MM.1S (cell line): ENCODE results near the gene ZNF789.

ENCODE experiments used
- DNase-seq: peaks from one replicate; pipeline ENCODE4 v3.0.0-alpha.2; 2015
- H2AFZ ChIP-seq: fragments of 300-600 bp; sonication (generic); 2 replicates; pipeline ENCODE4 v1.6.0; 2016; ENCODE audit warnings: antibody characterized with exemption, low read length
- H3F3A ChIP-seq: fragments of 300-600 bp; sonication (generic); 2 replicates; pipeline ENCODE4 v1.6.1; 2016; ENCODE audit warnings: mild to moderate bottlenecking, antibody characterized with exemption, low read length, moderate library complexity, mixed read lengths; ENCODE audit not compliant: insufficient read depth
- H3K27ac ChIP-seq: fragments of 300-600 bp; sonication (generic); 2 replicates; pipeline ENCODE4 v1.5.1; 2016; ENCODE audit warnings: mild to moderate bottlenecking, low read length
- H3K27me3 ChIP-seq: fragments of 300-600 bp; sonication (generic); replicated peaks from 2 replicates; pipeline ENCODE4 v1.6.0; 2016; ENCODE audit warnings: low read length; ENCODE audit not compliant: insufficient read depth
- H3K36me3 ChIP-seq: fragments of 300-600 bp; sonication (generic); replicated peaks from 2 replicates; pipeline ENCODE4 v1.6.1; 2016; ENCODE audit warnings: mild to moderate bottlenecking, low read length, mixed read lengths; ENCODE audit not compliant: insufficient read depth
- H3K4me1 ChIP-seq: fragments of 300-600 bp; sonication (generic); 2 replicates; pipeline ENCODE4 v1.6.1; 2016; ENCODE audit warnings: low read length, mixed read lengths
- H3K4me2 ChIP-seq: fragments of 300-600 bp; sonication (generic); 2 replicates; pipeline ENCODE4 v1.6.0; 2016; ENCODE audit warnings: low read depth, low read length
- H3K4me3 ChIP-seq: fragments of 300-600 bp; sonication (generic); 2 replicates; pipeline ENCODE4 v1.5.1; 2016; ENCODE audit warnings: low read length, mixed read lengths
- H3K79me2 ChIP-seq: fragments of 300-600 bp; sonication (generic); 2 replicates; pipeline ENCODE4 v1.6.1; 2016; ENCODE audit warnings: mixed run types, low read length, mixed read lengths
- H3K9ac ChIP-seq: fragments of 300-600 bp; sonication (generic); 2 replicates; pipeline ENCODE4 v1.6.1; 2016; ENCODE audit warnings: low read length, mixed read lengths
- H3K9me2 ChIP-seq: fragments of 300-600 bp; sonication (generic); replicated peaks from 2 replicates; pipeline ENCODE4 v1.6.1; 2016; ENCODE audit warnings: mild to moderate bottlenecking, low read length, mixed read lengths; ENCODE audit not compliant: insufficient read depth
- H3K9me3 ChIP-seq: fragments of 300-600 bp; sonication (generic); replicated peaks from 2 replicates; pipeline ENCODE4 v1.6.1; 2016; ENCODE audit warnings: mild to moderate bottlenecking, low read length, mixed read lengths; ENCODE audit not compliant: insufficient read depth
- H4K20me1 ChIP-seq: fragments of 300-600 bp; sonication (generic); 2 replicates; pipeline ENCODE4 v1.6.1; 2016; ENCODE audit warnings: mild to moderate bottlenecking, low read length, moderate library complexity, mixed read lengths; ENCODE audit not compliant: insufficient read depth
- EZH2 ChIP-seq: fragments of 300-600 bp; sonication (generic); optimal IDR thresholded peaks from 2 replicates; pipeline ENCODE3; 2017; ENCODE audit warnings: low read depth, mild to moderate bottlenecking, antibody characterized with exemption, low read length, mixed read lengths
- EZH2phosphoT487 ChIP-seq: fragments of 300-600 bp; sonication (generic); IDR thresholded peaks from 2 replicates; pipeline ENCODE4 v1.6.1; 2018; ENCODE audit warnings: antibody characterized with exemption, low read length
- TF ChIP-seq, protein P1 (sequence below): fragments of 300-600 bp; sonication (generic); IDR thresholded peaks from 2 replicates; pipeline ENCODE4 v1.5.1; 2016; ENCODE audit warnings: antibody characterized with exemption, low read length, mixed read lengths

Gene ZNF789

DNA sequence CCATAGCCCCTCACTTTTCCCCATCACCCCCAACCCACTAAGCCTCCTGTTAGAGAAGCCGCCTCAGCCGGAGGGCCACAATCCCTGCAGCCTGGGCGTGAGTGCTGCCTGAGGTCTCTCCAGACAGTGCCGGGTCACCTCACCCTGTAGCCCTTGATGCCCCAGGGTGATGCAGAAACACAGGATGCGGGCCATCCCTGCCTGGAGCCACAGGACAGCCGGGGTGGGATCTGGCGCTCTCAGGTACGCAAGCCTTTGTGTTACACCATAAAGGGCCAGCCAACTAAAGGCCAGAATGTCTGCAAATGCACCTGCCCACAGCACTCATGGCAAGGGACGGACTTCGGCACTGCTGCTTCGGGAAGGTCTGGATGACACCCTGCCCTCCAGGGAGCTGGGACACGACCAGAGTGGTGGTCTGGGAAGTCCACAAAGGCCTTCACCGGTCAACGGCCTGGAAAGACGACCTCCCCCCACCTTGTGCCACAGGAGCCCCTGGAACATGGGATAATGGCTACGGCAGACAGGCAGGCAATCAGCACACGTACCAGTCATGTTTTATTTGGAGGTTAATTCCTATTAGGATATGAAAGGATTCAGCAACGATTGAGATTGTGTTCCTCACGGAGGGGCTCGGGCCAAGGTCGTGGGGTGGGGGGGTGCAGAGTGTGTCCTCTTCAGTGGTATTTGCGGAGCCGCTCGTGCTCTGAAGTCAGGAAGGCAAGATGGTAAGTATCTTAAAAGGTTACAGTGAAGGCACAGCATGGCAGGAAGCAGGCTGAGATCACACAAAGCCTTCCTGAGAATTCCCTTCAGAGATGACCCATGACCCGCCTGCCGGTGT lies 14.8 kb upstream of the ZNF789 start:
- H4K20me1 ChIP-seq: peaks cover 9% of the 10 kb centered on the region; the same call in 1 of the 2 replicates
- H3K9me2 ChIP-seq: no peaks in the 10 kb centered on the region
- TF ChIP-seq EZH2phosphoT487: no peak
- TF ChIP-seq, protein P1, sequence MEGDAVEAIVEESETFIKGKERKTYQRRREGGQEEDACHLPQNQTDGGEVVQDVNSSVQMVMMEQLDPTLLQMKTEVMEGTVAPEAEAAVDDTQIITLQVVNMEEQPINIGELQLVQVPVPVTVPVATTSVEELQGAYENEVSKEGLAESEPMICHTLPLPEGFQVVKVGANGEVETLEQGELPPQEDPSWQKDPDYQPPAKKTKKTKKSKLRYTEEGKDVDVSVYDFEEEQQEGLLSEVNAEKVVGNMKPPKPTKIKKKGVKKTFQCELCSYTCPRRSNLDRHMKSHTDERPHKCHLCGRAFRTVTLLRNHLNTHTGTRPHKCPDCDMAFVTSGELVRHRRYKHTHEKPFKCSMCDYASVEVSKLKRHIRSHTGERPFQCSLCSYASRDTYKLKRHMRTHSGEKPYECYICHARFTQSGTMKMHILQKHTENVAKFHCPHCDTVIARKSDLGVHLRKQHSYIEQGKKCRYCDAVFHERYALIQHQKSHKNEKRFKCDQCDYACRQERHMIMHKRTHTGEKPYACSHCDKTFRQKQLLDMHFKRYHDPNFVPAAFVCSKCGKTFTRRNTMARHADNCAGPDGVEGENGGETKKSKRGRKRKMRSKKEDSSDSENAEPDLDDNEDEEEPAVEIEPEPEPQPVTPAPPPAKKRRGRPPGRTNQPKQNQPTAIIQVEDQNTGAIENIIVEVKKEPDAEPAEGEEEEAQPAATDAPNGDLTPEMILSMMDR: no peak
- TF ChIP-seq EZH2: no peak
- no peak for DNase-seq
- no peaks in the 10 kb centered on the region for H3K27me3 ChIP-seq
- no peak overlapping the region for H2AFZ ChIP-seq
- no peak overlapping the region for H3K27ac ChIP-seq
- H3K36me3 ChIP-seq: peaks cover 10% of the 10 kb centered on the region
- no peak overlapping the region for H3K4me2 ChIP-seq
- no peak overlapping the region for H3K9ac ChIP-seq
- H3K4me3 ChIP-seq: no peak overlapping the region
- peaks cover 4% of the 10 kb centered on the region; the same call in 1 of the 2 replicates for H3F3A ChIP-seq
- peaks cover 92% of the 10 kb centered on the region for H3K79me2 ChIP-seq
- H3K4me1 ChIP-seq: no peaks in the 10 kb centered on the region; the same call in 1 of the 2 replicates
- H3K9me3 ChIP-seq: no peaks in the 10 kb centered on the region

DNA sequence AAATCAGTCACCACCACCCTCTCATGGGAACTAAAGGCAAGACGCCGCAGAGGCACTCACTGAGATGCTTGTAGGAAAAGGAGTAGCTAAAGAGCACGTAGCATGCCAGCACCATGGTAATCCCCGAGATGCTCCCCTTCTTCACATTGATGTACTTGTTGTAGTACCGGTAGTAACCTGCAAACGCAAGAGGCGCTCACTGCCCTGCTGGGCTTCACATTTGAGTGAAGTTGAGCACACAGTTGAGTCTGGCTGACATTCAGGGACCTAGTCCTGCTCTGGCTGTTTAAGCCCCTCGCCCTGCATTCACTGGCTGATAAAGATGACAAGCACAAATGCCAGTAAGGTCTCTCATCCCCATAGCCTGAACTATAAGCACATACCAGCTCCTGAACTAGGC lies 13.6 kb upstream of the ZNF789 start:
- no peak overlapping the region for H3K4me2 ChIP-seq
- peaks cover 99% of the 10 kb centered on the region for H3K79me2 ChIP-seq
- H3K9ac ChIP-seq: no peak overlapping the region
- no peaks in the 10 kb centered on the region for H3K9me3 ChIP-seq
- no peak overlapping the region for H3K27ac ChIP-seq
- no peaks in the 10 kb centered on the region for H3K27me3 ChIP-seq
- H3K36me3 ChIP-seq: peaks cover 14% of the 10 kb centered on the region
- H3K4me3 ChIP-seq: no peak overlapping the region
- peaks cover 4% of the 10 kb centered on the region; the same call in 1 of the 2 replicates for H3F3A ChIP-seq
- DNase-seq: peak; percentile 53
- TF ChIP-seq, protein P1: peak; percentile 42
- TF ChIP-seq EZH2phosphoT487: no peak
- H4K20me1 ChIP-seq: peaks cover 13% of the 10 kb centered on the region; the same call in 1 of the 2 replicates
- H2AFZ ChIP-seq: no peak overlapping the region
- H3K9me2 ChIP-seq: no peaks in the 10 kb centered on the region
- H3K4me1 ChIP-seq: no peaks in the 10 kb centered on the region; the same call in 1 of the 2 replicates

DNA sequence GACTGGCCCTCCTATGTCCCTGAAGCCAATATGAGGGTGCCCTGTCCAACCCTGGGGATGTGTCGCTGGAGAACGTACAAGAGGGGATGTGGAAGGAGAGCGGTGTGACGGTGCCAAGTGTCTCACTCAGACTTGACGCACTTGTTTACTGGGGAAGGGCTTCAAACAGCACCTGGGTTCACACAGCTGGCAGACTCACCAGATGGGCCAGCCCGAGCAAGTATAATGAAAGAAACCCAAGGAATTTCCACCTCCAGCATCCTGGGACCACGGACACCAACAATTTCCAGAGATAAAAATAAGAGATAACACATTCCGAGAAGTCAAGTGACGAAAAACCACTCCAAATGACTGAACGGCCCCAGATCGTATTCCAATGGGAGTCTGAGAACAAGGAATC lies 12.0 kb upstream of the ZNF789 start:
- Histone ChIP-seq H3K27ac (no peak overlapping the region), H3K27me3 (no peaks in the 10 kb centered on the region), H3K4me2 (no peak overlapping the region), H4K20me1 (peaks cover 13% of the 10 kb centered on the region; the same call in 1 of the 2 replicates), H3F3A (peaks cover 4% of the 10 kb centered on the region; the same call in 1 of the 2 replicates), H3K9ac (no peak overlapping the region), H3K36me3 (peaks cover 14% of the 10 kb centered on the region), H3K9me2 (no peaks in the 10 kb centered on the region), H3K79me2 (peaks cover 99% of the 10 kb centered on the region), H3K4me3 (no peak overlapping the region), H3K9me3 (no peaks in the 10 kb centered on the region), H2AFZ (no peak overlapping the region), H3K4me1 (no peaks in the 10 kb centered on the region; the same call in 1 of the 2 replicates)
- no peak for DNase-seq
- TF ChIP-seq EZH2: no peak
- TF ChIP-seq EZH2phosphoT487: no peak
- TF ChIP-seq, protein P1: no peak
